ENCODE measurements around the gene VSIG10L.

Gene VSIG10L

DNA sequence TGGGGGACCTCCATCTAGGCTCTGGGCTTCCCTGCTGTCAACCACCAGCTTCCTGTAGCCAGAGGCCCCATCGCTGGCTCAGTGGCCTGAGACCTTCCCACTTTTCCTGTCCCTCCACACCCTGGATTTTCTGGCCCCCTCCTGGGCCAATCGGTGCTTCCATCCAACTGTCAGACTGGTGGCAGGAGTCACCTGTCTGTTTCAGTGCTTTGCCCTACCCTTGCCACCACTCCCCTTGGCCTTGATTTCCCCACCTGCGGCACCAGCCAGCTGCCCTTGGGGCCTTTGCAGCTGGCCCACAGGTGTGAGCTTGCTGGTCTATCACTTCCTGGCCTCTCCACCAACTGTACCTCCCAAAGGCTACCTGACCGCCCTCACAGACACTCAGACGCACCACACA lies 12.5 kb downstream of the VSIG10L start:
- H2AFZ ChIP-seq (ENCODE audit: low read depth, low read length): no peak overlapping the region
- no peak overlapping the region for H4K91ac ChIP-seq (ENCODE audit: low read length)
- H3K27ac ChIP-seq (ENCODE audit: low read length, poor library complexity, severe bottlenecking): no peak overlapping the region
- no peak overlapping the region for H2AK5ac ChIP-seq (ENCODE audit: low read length, severe bottlenecking)
- no peak overlapping the region for H3K18ac ChIP-seq (ENCODE audit: low read depth in 1 of 2, low read length in 2 of 2)
- no peak overlapping the region for H2BK5ac ChIP-seq (ENCODE audit: low read depth, low read length, poor library complexity, severe bottlenecking)
- no peak overlapping the region for H4K8ac ChIP-seq (ENCODE audit: low read length)
- no peak overlapping the region for H2BK120ac ChIP-seq (ENCODE audit: low read depth, low read length)
- no peaks in the 10 kb centered on the region for H3K4me1 ChIP-seq (ENCODE audit: control insufficient read depth, insufficient read depth, low read depth, low read length)
- no peak overlapping the region for H3K4me3 ChIP-seq (ENCODE audit: insufficient read depth in 1 of 2, low read depth in 1 of 2, low read length in 2 of 2)
- H3K36me3 ChIP-seq (ENCODE audit: control insufficient read depth in 1 of 2, insufficient read depth in 2 of 2, low read depth in 1 of 2, low read length in 2 of 2): peaks cover 0 to 5% of the 10 kb centered on the region in 2 experiments
- no peak overlapping the region for H3K4me2 ChIP-seq (ENCODE audit: low read length, poor library complexity, severe bottlenecking)
- WGBS: 93% methylated on average over 5 of the region's 5 CpGs
- no peak overlapping the region for H3K9ac ChIP-seq (ENCODE audit: low read length)
- peaks cover 0 to 29% of the 10 kb centered on the region in 2 experiments for H3K27me3 ChIP-seq (ENCODE audit: control insufficient read depth in 1 of 2, insufficient read depth in 1 of 2, low read length in 2 of 2)
- H3K14ac ChIP-seq (ENCODE audit: low read length in 2 of 2): no peak overlapping the region
- no peak for DNase-seq
- peaks cover 5% of the 10 kb centered on the region for H3K9me3 ChIP-seq (ENCODE audit: control insufficient read depth, low read length)
- no peak overlapping the region for H3K4ac ChIP-seq (ENCODE audit: low read depth in 1 of 2, low read length in 2 of 2)
- H2BK12ac ChIP-seq (ENCODE audit: low read length in 2 of 2): no peak overlapping the region
- H3K79me1 ChIP-seq (replicated peaks; ENCODE audit: low read length, poor library complexity, severe bottlenecking): no peaks in the 10 kb centered on the region
- no peak overlapping the region for H2BK15ac ChIP-seq (ENCODE audit: low read depth, poor library complexity, severe bottlenecking)
- no peak overlapping the region for H3K23ac ChIP-seq (ENCODE audit: low read length in 2 of 2)

DNA sequence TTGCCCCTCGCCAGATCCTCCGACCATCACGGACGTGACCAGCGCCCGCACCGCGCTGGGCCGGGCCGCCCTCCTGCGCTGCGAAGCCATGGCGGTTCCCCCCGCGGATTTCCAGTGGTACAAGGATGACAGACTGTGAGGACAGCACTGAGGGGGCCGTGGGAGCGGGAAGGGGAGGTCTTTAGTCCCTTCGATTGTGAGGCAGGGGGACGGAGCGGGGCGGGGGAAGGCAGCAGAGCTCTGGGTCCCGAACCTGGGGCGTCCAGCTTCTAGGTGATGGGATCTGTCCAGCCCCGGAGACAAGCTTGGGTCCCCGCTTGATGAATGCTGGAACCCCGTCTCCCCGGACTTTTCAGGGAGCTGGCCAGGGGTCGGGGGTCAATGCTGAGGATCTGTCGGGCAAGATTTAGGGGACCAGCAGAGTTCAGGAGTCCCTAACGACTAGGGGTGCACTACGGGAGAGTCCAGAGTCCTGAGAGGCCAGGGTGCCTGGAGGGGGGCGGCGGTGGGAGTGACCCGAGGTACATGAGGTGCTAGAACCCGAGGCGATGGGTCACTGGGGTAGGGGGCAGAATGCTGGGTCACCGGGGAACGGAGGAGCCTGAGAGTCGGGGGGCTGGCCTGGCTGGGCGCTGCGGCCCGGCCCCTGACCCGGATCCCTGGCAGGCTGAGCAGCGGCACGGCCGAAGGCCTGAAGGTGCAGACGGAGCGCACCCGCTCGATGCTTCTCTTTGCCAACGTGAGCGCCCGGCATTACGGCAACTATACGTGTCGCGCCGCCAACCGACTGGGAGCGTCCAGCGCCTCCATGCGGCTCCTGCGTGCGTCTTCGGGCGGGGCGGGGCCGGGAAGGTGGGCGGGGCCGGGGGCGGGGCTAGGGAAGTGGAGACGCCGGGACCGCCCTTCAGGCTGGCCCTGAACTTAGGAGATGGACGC lies 14.6 kb downstream of the VSIG10L start:
- Histone ChIP-seq H3K79me1 (replicated peaks; ENCODE audit: low read length, poor library complexity, severe bottlenecking) (no peaks in the 10 kb centered on the region), H3K27me3 (ENCODE audit: control insufficient read depth in 1 of 2, insufficient read depth in 1 of 2, low read length in 2 of 2) (peaks cover 0 to 47% of the 10 kb centered on the region in 2 experiments), H3K14ac (ENCODE audit: low read length in 2 of 2) (no peak overlapping the region), H4K91ac (ENCODE audit: low read length) (no peak overlapping the region), H3K9me3 (ENCODE audit: control insufficient read depth, low read length) (peaks cover 5% of the 10 kb centered on the region), H3K4me3 (ENCODE audit: insufficient read depth in 1 of 2, low read depth in 1 of 2, low read length in 2 of 2) (no peak overlapping the region), H3K23ac (ENCODE audit: low read length in 2 of 2) (peak overlapping the region in 1 of 2 experiments; percentile 42), H3K27ac (ENCODE audit: low read length, poor library complexity, severe bottlenecking) (no peak overlapping the region), H3K4me1 (ENCODE audit: control insufficient read depth, insufficient read depth, low read depth, low read length) (no peaks in the 10 kb centered on the region), H4K8ac (ENCODE audit: low read length) (no peak overlapping the region), H3K36me3 (ENCODE audit: control insufficient read depth in 1 of 2, insufficient read depth in 2 of 2, low read depth in 1 of 2, low read length in 2 of 2) (peaks cover 0 to 5% of the 10 kb centered on the region in 2 experiments), H3K9ac (ENCODE audit: low read length) (no peak overlapping the region), H2BK5ac (ENCODE audit: low read depth, low read length, poor library complexity, severe bottlenecking) (no peak overlapping the region), H2BK120ac (ENCODE audit: low read depth, low read length) (no peak overlapping the region), H2AK5ac (ENCODE audit: low read length, severe bottlenecking) (no peak overlapping the region), H3K4me2 (ENCODE audit: low read length, poor library complexity, severe bottlenecking) (no peak overlapping the region), H3K18ac (ENCODE audit: low read depth in 1 of 2, low read length in 2 of 2) (no peak overlapping the region), H3K4ac (ENCODE audit: low read depth in 1 of 2, low read length in 2 of 2) (no peak overlapping the region), H2BK12ac (ENCODE audit: low read length in 2 of 2) (no peak overlapping the region), H2BK15ac (ENCODE audit: low read depth, poor library complexity, severe bottlenecking) (no peak overlapping the region), H2AFZ (ENCODE audit: low read depth, low read length) (no peak overlapping the region)
- WGBS: 7% methylated on average over 71 of the region's 75 CpGs
- DNase-seq: peak; percentile 51

DNA sequence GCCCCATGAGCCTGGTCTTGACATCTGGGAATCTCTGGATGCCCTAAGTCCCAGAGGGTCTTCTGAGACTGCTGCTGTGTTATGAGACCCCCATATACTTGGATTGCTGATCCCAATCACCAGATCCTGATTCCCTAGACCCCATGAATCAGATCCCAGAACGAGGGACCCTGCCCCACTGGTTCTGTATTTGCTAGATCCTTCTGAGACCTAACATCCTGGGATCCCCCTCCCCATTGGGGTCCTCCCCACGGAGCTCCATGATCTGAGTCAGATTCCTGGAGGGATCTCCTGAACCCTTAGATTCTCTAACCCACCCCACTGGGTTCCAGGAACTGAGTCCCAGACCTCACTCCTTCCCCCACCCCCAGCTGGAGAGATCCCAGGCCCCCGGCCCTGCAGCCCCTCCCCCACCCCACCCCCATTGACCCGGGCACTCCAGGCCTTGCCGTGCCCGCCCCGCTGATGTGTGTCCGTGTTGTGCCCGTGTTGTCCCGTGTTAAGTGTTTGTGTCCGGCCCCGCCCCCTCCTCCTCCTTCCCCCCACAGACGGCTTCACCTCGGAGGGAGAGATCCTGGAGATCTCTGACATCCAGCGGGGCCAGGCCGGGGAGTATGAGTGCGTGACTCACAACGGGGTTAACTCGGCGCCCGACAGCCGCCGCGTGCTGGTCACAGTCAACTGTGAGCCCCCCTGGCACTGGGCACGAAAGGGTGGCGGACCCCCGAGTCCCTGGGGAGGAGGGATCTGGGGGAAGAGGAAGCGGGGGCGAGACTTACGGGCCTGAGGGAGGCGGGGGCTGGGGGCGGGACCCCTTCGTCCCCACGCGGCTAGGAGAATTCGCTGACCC lies 15.5 kb downstream of the VSIG10L start:
- H3K4me3 ChIP-seq (ENCODE audit: insufficient read depth in 1 of 2, low read depth in 1 of 2, low read length in 2 of 2): no peak overlapping the region
- H3K14ac ChIP-seq (ENCODE audit: low read length in 2 of 2): no peak overlapping the region
- 26% methylated on average over 27 of the region's 36 CpGs for WGBS
- H3K27ac ChIP-seq (ENCODE audit: low read length, poor library complexity, severe bottlenecking): no peak overlapping the region
- H2BK12ac ChIP-seq (ENCODE audit: low read length in 2 of 2): no peak overlapping the region
- no peak overlapping the region for H2BK5ac ChIP-seq (ENCODE audit: low read depth, low read length, poor library complexity, severe bottlenecking)
- peaks cover 0 to 47% of the 10 kb centered on the region in 2 experiments for H3K27me3 ChIP-seq (ENCODE audit: control insufficient read depth in 1 of 2, insufficient read depth in 1 of 2, low read length in 2 of 2)
- H3K4me2 ChIP-seq (ENCODE audit: low read length, poor library complexity, severe bottlenecking): no peak overlapping the region
- no peak overlapping the region for H2BK15ac ChIP-seq (ENCODE audit: low read depth, poor library complexity, severe bottlenecking)
- H2AFZ ChIP-seq (ENCODE audit: low read depth, low read length): no peak overlapping the region
- no peak overlapping the region for H2BK120ac ChIP-seq (ENCODE audit: low read depth, low read length)
- H2AK5ac ChIP-seq (ENCODE audit: low read length, severe bottlenecking): no peak overlapping the region
- peaks cover 0 to 5% of the 10 kb centered on the region in 2 experiments for H3K36me3 ChIP-seq (ENCODE audit: control insufficient read depth in 1 of 2, insufficient read depth in 2 of 2, low read depth in 1 of 2, low read length in 2 of 2)
- H3K4ac ChIP-seq (ENCODE audit: low read depth in 1 of 2, low read length in 2 of 2): no peak overlapping the region
- DNase-seq: no peak
- H4K91ac ChIP-seq (ENCODE audit: low read length): no peak overlapping the region
- H3K4me1 ChIP-seq (ENCODE audit: control insufficient read depth, insufficient read depth, low read depth, low read length): no peaks in the 10 kb centered on the region
- H4K8ac ChIP-seq (ENCODE audit: low read length): no peak overlapping the region
- H3K9ac ChIP-seq (ENCODE audit: low read length): no peak overlapping the region
- no peak overlapping the region for H3K23ac ChIP-seq (ENCODE audit: low read length in 2 of 2)
- H3K79me1 ChIP-seq (replicated peaks; ENCODE audit: low read length, poor library complexity, severe bottlenecking): no peaks in the 10 kb centered on the region
- no peak overlapping the region for H3K18ac ChIP-seq (ENCODE audit: low read depth in 1 of 2, low read length in 2 of 2)
- peaks cover 5% of the 10 kb centered on the region for H3K9me3 ChIP-seq (ENCODE audit: control insufficient read depth, low read length)
